Astrocyte (in vitro differentiated cells and primary cell): ENCODE results near the gene MYOCD. TPM values are rescaled to one million over a fixed set of nuclear protein-coding genes. Genes with fewer than 3 reads are reported as not detected.

Experiments used
- DNase-seq: peaks from one replicate; pipeline ENCODE4 v3.0.0-alpha.2; 2010; ENCODE audit warnings: low read depth
- FAIRE-seq: peaks from 2 replicates; lab custom pipeline; 2011; peaks lifted over from hg19 to GRCh38; lab: Jason Lieb, UNC
- H2AFZ ChIP-seq: 2 replicates; pipeline ENCODE4 v1.6.0; 2012; ENCODE audit warnings: low read depth, low read length, inconsistent platforms
- H3K27ac ChIP-seq: 2 replicates; pipeline ENCODE4 v1.5.1; 2011; ENCODE audit warnings: low read depth, low read length, inconsistent platforms
- H3K27me3 ChIP-seq: 2 replicates; pipeline ENCODE4 v1.6.0; 2011; ENCODE audit warnings: low read length, inconsistent platforms; ENCODE audit not compliant: insufficient read depth
- H3K36me3 ChIP-seq: 2 replicates; pipeline ENCODE4 v1.5.1; 2011; ENCODE audit warnings: low read length, inconsistent platforms; ENCODE audit not compliant: insufficient read depth
- H3K4me1 ChIP-seq: 2 replicates; pipeline ENCODE4 v1.5.1; 2011; ENCODE audit warnings: low read length, inconsistent platforms; ENCODE audit not compliant: insufficient read depth
- H3K4me2 ChIP-seq: 2 replicates; pipeline ENCODE4 v1.6.0; 2012; ENCODE audit warnings: low read length, inconsistent platforms
- H3K4me3 ChIP-seq: 2 replicates; pipeline ENCODE4 v1.5.1; 2011; ENCODE audit warnings: low read depth, mild to moderate bottlenecking, low read length, inconsistent platforms; ENCODE audit not compliant: insufficient read depth
- H3K79me2 ChIP-seq: 2 replicates; pipeline ENCODE4 v1.6.0; 2012; ENCODE audit warnings: mild to moderate bottlenecking, low read length, inconsistent platforms; ENCODE audit not compliant: insufficient read depth
- H3K9ac ChIP-seq: 2 replicates; pipeline ENCODE4 v1.6.0; 2012; ENCODE audit warnings: mild to moderate bottlenecking, low read length, inconsistent platforms
- H3K9me3 ChIP-seq: 2 replicates; pipeline ENCODE4 v1.5.1; 2012; ENCODE audit warnings: low read depth, mild to moderate bottlenecking, low read length, inconsistent platforms; ENCODE audit not compliant: insufficient read depth
- H4K20me1 ChIP-seq: 2 replicates; pipeline ENCODE4 v1.6.0; 2012; ENCODE audit warnings: low read length, inconsistent platforms; ENCODE audit not compliant: insufficient read depth
- H3K27ac Mint-ChIP-seq: one replicate; pipeline ENCODE4 v1.8.0; 2021; ENCODE audit warnings: mild to moderate bottlenecking, mixed read lengths; ENCODE audit not compliant: unreplicated experiment
- H3K27me3 Mint-ChIP-seq: one replicate; pipeline ENCODE4 v1.8.0; 2021; ENCODE audit warnings: low read depth, mixed read lengths; ENCODE audit not compliant: unreplicated experiment
- H3K36me3 Mint-ChIP-seq: one replicate; pipeline ENCODE4 v1.8.0; 2021; ENCODE audit warnings: low read depth, mixed read lengths; ENCODE audit not compliant: unreplicated experiment
- H3K4me1 Mint-ChIP-seq: one replicate; pipeline ENCODE4 v1.8.0; 2021; ENCODE audit warnings: low read depth, mixed read lengths; ENCODE audit not compliant: unreplicated experiment
- H3K4me3 Mint-ChIP-seq: one replicate; pipeline ENCODE4 v1.8.0; 2021; ENCODE audit warnings: mild to moderate bottlenecking, moderate library complexity, mixed read lengths; ENCODE audit not compliant: unreplicated experiment
- H3K9me3 Mint-ChIP-seq: one replicate; pipeline ENCODE4 v1.8.0; 2021; ENCODE audit warnings: mild to moderate bottlenecking, mixed read lengths; ENCODE audit not compliant: unreplicated experiment
- CTCF ChIP-seq: IDR thresholded peaks from 2 replicates; pipeline ENCODE4 v1.5.1; 2011; ENCODE audit warnings: low read depth, mild to moderate bottlenecking, inconsistent platforms, low read length, moderate library complexity; ENCODE audit not compliant: insufficient read depth
- EZH2 ChIP-seq: IDR thresholded peaks from 2 replicates; pipeline ENCODE4 v1.6.1; 2012; ENCODE audit warnings: mild to moderate bottlenecking, low read length, inconsistent platforms; ENCODE audit not compliant: insufficient read depth
- total RNA-seq: library from RNA; stranded (reverse); gene quantifications from 2 replicates; pipeline ENCODE4 v1.2.1, GENCODE V29; 2021

MYOCD gene
- total RNA-seq, 1 donor from 2014 or later, result 2.8 TPM

GRCh38 chr17:12680993-12681392, 15.3 kb downstream of the MYOCD start:
- TF ChIP-seq EZH2, result no peak
- TF ChIP-seq CTCF, result no peak
- no peak overlapping the region for H2AFZ ChIP-seq

GRCh38 chr17:12683299-12683698, 17.6 kb downstream of the MYOCD start:
- H2AFZ ChIP-seq, result no peak overlapping the region
- FAIRE-seq (no peak), DNase-seq (no peak)
- no peaks in the 10 kb centered on the region for H3K4me1 ChIP-seq
- H3K4me3 Mint-ChIP-seq, result no peak overlapping the region
- H3K27me3 ChIP-seq, result no peaks in the 10 kb centered on the region
- H3K79me2 ChIP-seq, result no peaks in the 10 kb centered on the region
- H4K20me1 ChIP-seq, result no peaks in the 10 kb centered on the region
- no peaks in the 10 kb centered on the region for H3K4me1 Mint-ChIP-seq
- H3K27me3 Mint-ChIP-seq, result peaks cover 17% of the 10 kb centered on the region
- H3K27ac ChIP-seq, result no peak overlapping the region
- H3K4me2 ChIP-seq, result no peak overlapping the region
- no peaks in the 10 kb centered on the region for H3K9me3 Mint-ChIP-seq
- H3K9ac ChIP-seq, result no peak overlapping the region
- no peak overlapping the region for H3K4me3 ChIP-seq
- H3K36me3 Mint-ChIP-seq, result no peaks in the 10 kb centered on the region
- H3K9me3 ChIP-seq, result no peaks in the 10 kb centered on the region
- H3K27ac Mint-ChIP-seq, result no peak overlapping the region
- H3K36me3 ChIP-seq, result no peaks in the 10 kb centered on the region
- TF ChIP-seq CTCF, result no peak
- no peak for TF ChIP-seq EZH2

More at GRCh38 chr17:12680993-12681392, 15.3 kb downstream of the MYOCD start:
- no peaks in the 10 kb centered on the region for H3K36me3 ChIP-seq
- no peak overlapping the region for H3K9ac ChIP-seq
- Mint-ChIP-seq H3K4me1 (no peaks in the 10 kb centered on the region), H3K9me3 (no peaks in the 10 kb centered on the region), H3K27ac (no peak overlapping the region), H3K4me3 (no peak overlapping the region), H3K36me3 (no peaks in the 10 kb centered on the region), H3K27me3 (peaks cover 12% of the 10 kb centered on the region)
- no peaks in the 10 kb centered on the region for H3K79me2 ChIP-seq
- no peaks in the 10 kb centered on the region for H3K4me1 ChIP-seq
- no peak for FAIRE-seq
- no peaks in the 10 kb centered on the region for H3K9me3 ChIP-seq
- no peak overlapping the region for H3K4me2 ChIP-seq
- H3K27ac ChIP-seq, result no peak overlapping the region
- no peak overlapping the region for H3K4me3 ChIP-seq
- no peaks in the 10 kb centered on the region for H3K27me3 ChIP-seq
- DNase-seq, result no peak
- H4K20me1 ChIP-seq, result no peaks in the 10 kb centered on the region

- no peaks in the 10 kb centered on the region for H3K36me3 Mint-ChIP-seq
- no peak overlapping the region for H3K27ac ChIP-seq
- H3K79me2 ChIP-seq, result no peaks in the 10 kb centered on the region
- no peaks in the 10 kb centered on the region for H4K20me1 ChIP-seq
- no peak for DNase-seq
- no peaks in the 10 kb centered on the region for H3K9me3 ChIP-seq
- H3K4me3 ChIP-seq, result no peak overlapping the region
- H2AFZ ChIP-seq, result no peak overlapping the region
- no peak for TF ChIP-seq CTCF
- TF ChIP-seq EZH2, result no peak
- H3K4me2 ChIP-seq, result no peak overlapping the region
- no peaks in the 10 kb centered on the region for H3K4me1 Mint-ChIP-seq
- H3K36me3 ChIP-seq, result no peaks in the 10 kb centered on the region
- FAIRE-seq, result no peak
- peaks cover 14% of the 10 kb centered on the region for H3K27me3 Mint-ChIP-seq
- no peak overlapping the region for H3K27ac Mint-ChIP-seq
- no peaks in the 10 kb centered on the region for H3K9me3 Mint-ChIP-seq
- H3K4me1 ChIP-seq, result no peaks in the 10 kb centered on the region
- H3K9ac ChIP-seq, result no peak overlapping the region
- no peak overlapping the region for H3K4me3 Mint-ChIP-seq
- no peaks in the 10 kb centered on the region for H3K27me3 ChIP-seq
These were observed 20.8 kb downstream of the MYOCD start for GRCh38 chr17:12686486-12686885.
